GM21528 (cell line): ENCODE measurements around the gene OSBPL5.
"Not testable (repeated sequence)": the region's sequence is repeated elsewhere in the genome, so short reads cannot be mapped to it uniquely, and the experiment has no call there.

Experiments used
- ATAC-seq: cut with Tn5 transposase; IDR thresholded peaks from one replicate; pipeline ENCODE4 v1.9.1; 2021; ENCODE audit warnings: mild to moderate bottlenecking, moderate library complexity; ENCODE audit not compliant: unreplicated experiment, low FRiP score

Gene OSBPL5

GRCh38 chr11:3186166-3186953, 21.2 kb upstream of the OSBPL5 start:
- no peak for ATAC-seq

GRCh38 chr11:3184732-3185347, 19.7 kb upstream of the OSBPL5 start:
- no peak for ATAC-seq

GRCh38 chr11:3183523-3183922, 18.4 kb upstream of the OSBPL5 start:
- no peak for ATAC-seq

- no peak for ATAC-seq
Measured at GRCh38 chr11:3182462-3182852, 17.3 kb upstream of the OSBPL5 start.

GRCh38 chr11:3181725-3182461, 16.8 kb upstream of the OSBPL5 start:
- ATAC-seq = no peak

GRCh38 chr11:3180869-3181268, 15.8 kb upstream of the OSBPL5 start:
- ATAC-seq = no peak

- no peak for ATAC-seq
Measured at GRCh38 chr11:3178349-3178748, 13.2 kb upstream of the OSBPL5 start.

GRCh38 chr11:3177931-3178330, 12.8 kb upstream of the OSBPL5 start:
- no peak for ATAC-seq

GRCh38 chr11:3176487-3176886, 11.4 kb upstream of the OSBPL5 start:
- no peak for ATAC-seq

GRCh38 chr11:3175194-3175593, 10.1 kb upstream of the OSBPL5 start:
- ATAC-seq = no peak

GRCh38 chr11:3174387-3174786, 9.3 kb upstream of the OSBPL5 start:
- no peak for ATAC-seq

GRCh38 chr11:3173795-3174194, 8.7 kb upstream of the OSBPL5 start:
- ATAC-seq = no peak

- ATAC-seq = no peak
Measured at GRCh38 chr11:3171931-3172560, 6.9 kb upstream of the OSBPL5 start.

- no peak for ATAC-seq
Measured at GRCh38 chr11:3170756-3171650, 5.9 kb upstream of the OSBPL5 start.

- no peak for ATAC-seq
Measured at GRCh38 chr11:3170044-3170755, 5.1 kb upstream of the OSBPL5 start.

GRCh38 chr11:3169255-3170043, 4.3 kb upstream of the OSBPL5 start:
- ATAC-seq = no peak

- not testable (repeated sequence) for ATAC-seq
Measured at GRCh38 chr11:3168742-3169254, 3.7 kb upstream of the OSBPL5 start.
